Retinal pigment epithelial cell (primary cell): ENCODE measurements around the gene VPS11.
A peak's percentile ranks its signal among the peaks of the same experiment; 100 is the strongest.

Source experiments
- DNase-seq: peaks from one replicate; pipeline ENCODE4 v3.0.0-alpha.2; 2010; ENCODE audit warnings: low read depth
- H3K4me3 ChIP-seq: 2 replicates; pipeline ENCODE4 v1.5.1; 2011; ENCODE audit warnings: mild to moderate bottlenecking, low read length, control low read depth, moderate library complexity
- CTCF ChIP-seq: conservative IDR thresholded peaks from 2 replicates; pipeline ENCODE4 v1.5.1; 2011; ENCODE audit warnings: low read depth, low read length, control low read depth, inconsistent platforms

The VPS11 gene

GRCh38 chr11:119088406-119088805 lies 20.8 kb downstream of the VPS11 start:
- no peak overlapping the region for H3K4me3 ChIP-seq
- TF ChIP-seq CTCF, result no peak
- no peak for DNase-seq

GRCh38 chr11:119089319-119089718 lies 21.7 kb downstream of the VPS11 start:
- DNase-seq, result no peak
- no peak overlapping the region for H3K4me3 ChIP-seq
- no peak for TF ChIP-seq CTCF

- no peak for DNase-seq
- H3K4me3 ChIP-seq, result no peak overlapping the region
- no peak for TF ChIP-seq CTCF
These were observed 23.6 kb downstream of the VPS11 start for GRCh38 chr11:119091178-119091577.

- no peak for DNase-seq
- peak overlapping the region; percentile 82 for H3K4me3 ChIP-seq
- TF ChIP-seq CTCF, result no peak
These were observed 24.6 kb downstream of the VPS11 start for GRCh38 chr11:119091966-119092879.

GRCh38 chr11:119092880-119093842 lies 25.5 kb downstream of the VPS11 start:
- no peak for DNase-seq
- H3K4me3 ChIP-seq, result peak overlapping the region; percentile 82
- TF ChIP-seq CTCF, result no peak

- TF ChIP-seq CTCF, result no peak
- peak overlapping the region; percentile 82 for H3K4me3 ChIP-seq
- no peak for DNase-seq
These were observed 26.6 kb downstream of the VPS11 start for GRCh38 chr11:119093942-119094815.
